Liver (tissue), 9 donors: ENCODE measurements around the gene CBFA2T3. TPM values are rescaled to one million over a fixed set of nuclear protein-coding genes. Genes with fewer than 3 reads are reported as not detected.

Experiments
- DNase-seq: peaks from one replicate; pipeline ENCODE4 v3.0.0-alpha.2; 2017; ENCODE audit warnings: low spot score
- H3K27ac ChIP-seq, 2 donors: one replicate each; pipeline ENCODE4 v1.7.0; 2013; ENCODE audit warnings: inconsistent platforms in 2 of 2, low read length in 2 of 2, control low read depth in 1 of 2, low read depth in 1 of 2, mild to moderate bottlenecking in 1 of 2
- H3K27me3 ChIP-seq, 4 donors: one replicate each; pipeline versions ENCODE4 v1.6.1 to v1.7.0; 2013; ENCODE audit warnings: low read length in 3 of 4, inconsistent platforms in 1 of 4, mild to moderate bottlenecking in 1 of 4, moderate library complexity in 1 of 4; ENCODE audit not compliant: control insufficient read depth in 4 of 4, insufficient read depth in 4 of 4
- H3K36me3 ChIP-seq, 4 donors: one replicate each; pipeline versions ENCODE4 v1.6.1 to v1.7.0; 2013; ENCODE audit warnings: low read length in 3 of 4, mild to moderate bottlenecking in 3 of 4, low read depth in 1 of 4, moderate library complexity in 1 of 4; ENCODE audit not compliant: control insufficient read depth in 4 of 4, insufficient read depth in 3 of 4
- H3K4me1 ChIP-seq, 4 donors: one replicate each; pipeline versions ENCODE4 v1.6.1 to v1.7.0; 2013; ENCODE audit warnings: low read length in 3 of 4, mild to moderate bottlenecking in 3 of 4, moderate library complexity in 1 of 4; ENCODE audit not compliant: control insufficient read depth in 4 of 4, insufficient read depth in 4 of 4
- H3K4me3 ChIP-seq, 3 donors: one replicate each; pipeline versions ENCODE4 v1.6.1 to v1.7.0; 2013; ENCODE audit warnings: low read length in 3 of 3, control low read depth in 1 of 3, low read depth in 1 of 3, mild to moderate bottlenecking in 1 of 3
- H3K9ac ChIP-seq, 2 donors: one replicate each; pipeline ENCODE4 v1.7.0; 2013; ENCODE audit warnings: low read length in 2 of 2, mild to moderate bottlenecking in 2 of 2, moderate library complexity in 2 of 2, control low read depth in 1 of 2, low read depth in 1 of 2
- H3K9me3 ChIP-seq, 4 donors: one replicate each; pipeline versions ENCODE4 v1.6.1 to v1.7.0; 2013; ENCODE audit warnings: low read length in 3 of 4; ENCODE audit not compliant: control insufficient read depth in 4 of 4
- ATF3 ChIP-seq: IDR thresholded peaks from 2 replicates; pipeline ENCODE4 v1.6.1; 2016; ENCODE audit warnings: antibody characterized with exemption
- CTCF ChIP-seq: fragments of 150-350 bp; IDR thresholded peaks from 2 replicates; pipeline ENCODE4 v1.5.1; 2017; ENCODE audit warnings: improper control_type of control experiment, low read depth, low read length; ENCODE audit not compliant: missing input control
- EGR1 ChIP-seq, 2 donors: IDR thresholded peaks; 2 replicates each; pipeline ENCODE4 v1.6.1; 2016 to 2018; ENCODE audit warnings: antibody characterized with exemption in 2 of 2, low read depth in 2 of 2
- FOXA1 ChIP-seq: IDR thresholded peaks from 2 replicates; pipeline ENCODE4 v1.6.1; 2016; ENCODE audit warnings: antibody characterized with exemption
- FOXA2 ChIP-seq: IDR thresholded peaks from 2 replicates; pipeline ENCODE4 v1.6.1; 2016; ENCODE audit warnings: antibody characterized with exemption
- GABPA ChIP-seq, 2 donors: IDR thresholded peaks in 1 of 2; conservative IDR thresholded peaks in 1 of 2; 2 replicates each; pipeline ENCODE4 v1.6.1; 2016; ENCODE audit warnings: antibody characterized with exemption in 2 of 2, mild to moderate bottlenecking in 1 of 2, moderate library complexity in 1 of 2
- HNF4A ChIP-seq, 2 donors: conservative IDR thresholded peaks; 2 replicates each; pipeline ENCODE4 v1.6.1; 2016; ENCODE audit warnings: antibody characterized with exemption in 2 of 2, mild to moderate bottlenecking in 2 of 2
- HNF4G ChIP-seq: IDR thresholded peaks from 2 replicates; pipeline ENCODE4 v1.6.1; 2016; ENCODE audit warnings: antibody characterized with exemption
- JUND ChIP-seq, 2 donors: IDR thresholded peaks; 2 replicates each; pipeline ENCODE4 v1.6.1; 2016; ENCODE audit warnings: antibody characterized with exemption in 2 of 2
- MAX ChIP-seq: IDR thresholded peaks from 2 replicates; pipeline ENCODE4 v1.6.1; 2016; ENCODE audit warnings: antibody characterized with exemption
- NR2F2 ChIP-seq: IDR thresholded peaks from 2 replicates; pipeline ENCODE4 v1.6.1; 2016; ENCODE audit warnings: antibody characterized with exemption
- RAD21 ChIP-seq, 2 donors: IDR thresholded peaks; 2 replicates each; pipeline ENCODE4 v1.6.1; 2016; ENCODE audit warnings: antibody characterized with exemption in 2 of 2, mild to moderate bottlenecking in 2 of 2
- REST ChIP-seq: IDR thresholded peaks from 2 replicates; pipeline ENCODE4 v1.6.1; 2016; ENCODE audit warnings: antibody characterized with exemption, mild to moderate bottlenecking
- RXRA ChIP-seq, 2 donors: IDR thresholded peaks; 2 replicates each; pipeline ENCODE4 v1.6.1; 2017 to 2018; ENCODE audit warnings: antibody characterized with exemption in 2 of 2, mild to moderate bottlenecking in 1 of 2
- SP1 ChIP-seq: IDR thresholded peaks from 2 replicates; pipeline ENCODE4 v1.6.1; 2018; ENCODE audit warnings: antibody characterized with exemption, mild to moderate bottlenecking
- TAF1 ChIP-seq: conservative IDR thresholded peaks from 2 replicates; pipeline ENCODE4 v1.6.1; 2016; ENCODE audit warnings: antibody characterized with exemption, mild to moderate bottlenecking
- YY1 ChIP-seq: IDR thresholded peaks from 2 replicates; pipeline ENCODE4 v1.6.1; 2016; ENCODE audit warnings: antibody characterized with exemption, mild to moderate bottlenecking
- ZBTB33 ChIP-seq: IDR thresholded peaks from 2 replicates; pipeline ENCODE4 v1.6.1; 2016; ENCODE audit warnings: antibody characterized with exemption
- WGBS: extraction: QIAGEN DNeasy Blood & Tissue Kit; methylation state at CpG from one replicate; pipeline ENCODE4 v1.1.7; 2013; 5-methylcytosine and 5-hydroxymethylcytosine counted together
- polyA plus RNA-seq, 2 donors: library from polyadenylated mRNA; stranded (reverse) in 1 of 2; unstranded in 1 of 2; fragments of 200-250 nt in 1 of 2; fragments of >200 nt in 1 of 2; fragmentation: Nextera tagmentation in 1 of 2; extraction: Ambion mirVana in 1 of 2; gene quantifications; one replicate each; pipeline versions ENCODE4 v1.2.1 to v1.2.3, GENCODE V29; 2013 to 2015
- total RNA-seq, 2 donors: library from RNA; depleted of rRNA; stranded (reverse); fragments of >200 nt; gene quantifications; one replicate each; pipeline ENCODE4 v1.2.3, GENCODE V29; 2014
- donor health status: healthy.
- donor health status: healthy.
- donor health status: healthy.
- donor health status: healthy.
- donor health status: healthy.

The CBFA2T3 gene
- total and polyA plus RNA-seq, 4 donors = 1.4 to 4.5 (median 3.1) TPM

GRCh38 chr16:88983165-88983564 is 6.2 kb upstream of the CBFA2T3 start:
- 65% methylated on average over 11 of the region's 11 CpGs for WGBS
- no peak overlapping the region for H3K4me3 ChIP-seq
- H3K9me3 ChIP-seq = no peaks in the 10 kb centered on the region
- H3K27me3 ChIP-seq = peaks cover 0 to 3% (median 1%) of the 10 kb centered on the region in 4 donors
- TF ChIP-seq EGR1 (IDR thresholded peaks at IDR 0.05; ENCODE audit: low read depth in 2 of 2) (no peak), JUND (IDR thresholded peaks at IDR 0.05) (no peak), ATF3 (no peak), HNF4A (conservative IDR thresholded peaks at IDR 0.05) (no peak), HNF4G (no peak), RXRA (IDR thresholded peaks at IDR 0.05) (no peak), YY1 (no peak), FOXA1 (no peak), TAF1 (no peak), REST (no peak), MAX (no peak), RAD21 (IDR thresholded peaks at IDR 0.05) (no peak), CTCF (no peak), ZBTB33 (no peak), GABPA (IDR thresholded peaks at IDR 0.05 in 1 of 2, conservative IDR thresholded peaks at IDR 0.05 in 1 of 2) (no peak), NR2F2 (no peak), SP1 (no peak), FOXA2 (no peak)
- H3K36me3 ChIP-seq = no peaks in the 10 kb centered on the region
- peaks cover 0 to 4% (median 1%) of the 10 kb centered on the region in 4 donors for H3K4me1 ChIP-seq
- H3K9ac ChIP-seq = no peak overlapping the region
- no peak for DNase-seq
- no peak overlapping the region for H3K27ac ChIP-seq
